ENCODE data around the gene CHMP4A. TPM values are rescaled to one million over a fixed set of nuclear protein-coding genes. Genes with fewer than 3 reads are reported as not detected.

The CHMP4A gene
- total and polyA plus RNA-seq, 2 of the 13 experiments (the other 11 are each of a cell fraction or from before 2014, with no cell fraction given), result 83.6 to 113 TPM

DNA sequence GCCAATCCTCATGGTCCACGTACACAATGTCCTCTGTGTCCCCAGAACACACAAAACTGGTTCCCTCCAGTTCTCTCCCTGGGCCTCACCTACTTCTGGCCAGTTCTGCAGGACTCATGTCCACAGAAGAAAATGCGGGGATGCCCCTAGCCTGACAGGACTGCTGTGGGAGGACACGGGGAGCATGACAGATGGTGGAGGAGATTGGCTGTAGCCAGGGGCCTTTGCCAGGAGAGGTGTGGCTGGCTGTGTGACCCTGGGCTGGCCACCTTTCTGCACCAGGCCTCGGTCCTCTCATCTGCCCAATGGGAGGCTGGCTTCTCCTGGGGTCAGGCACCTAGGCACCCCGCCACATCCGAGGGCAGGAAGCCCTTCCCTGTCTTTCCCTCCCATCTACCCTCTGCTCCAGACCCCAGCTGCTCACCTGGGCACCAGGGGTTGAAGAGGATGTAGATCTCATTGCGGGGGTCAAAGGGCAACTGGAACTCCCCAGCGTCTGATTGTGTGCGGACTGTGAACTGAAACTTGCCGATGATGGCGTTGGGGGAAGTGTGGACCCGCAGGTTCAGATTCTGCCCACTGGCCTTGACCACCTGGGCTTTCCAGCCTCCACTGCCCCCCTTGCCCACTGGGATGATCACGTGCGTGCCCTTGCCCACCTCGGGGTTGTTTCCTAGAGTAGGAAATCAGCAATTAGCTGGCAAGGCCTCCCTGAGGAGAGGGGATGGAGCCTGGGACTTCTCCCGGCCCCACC lies 46.9 kb upstream of the CHMP4A start (continued):
- TF ChIP-seq, protein P1, sequence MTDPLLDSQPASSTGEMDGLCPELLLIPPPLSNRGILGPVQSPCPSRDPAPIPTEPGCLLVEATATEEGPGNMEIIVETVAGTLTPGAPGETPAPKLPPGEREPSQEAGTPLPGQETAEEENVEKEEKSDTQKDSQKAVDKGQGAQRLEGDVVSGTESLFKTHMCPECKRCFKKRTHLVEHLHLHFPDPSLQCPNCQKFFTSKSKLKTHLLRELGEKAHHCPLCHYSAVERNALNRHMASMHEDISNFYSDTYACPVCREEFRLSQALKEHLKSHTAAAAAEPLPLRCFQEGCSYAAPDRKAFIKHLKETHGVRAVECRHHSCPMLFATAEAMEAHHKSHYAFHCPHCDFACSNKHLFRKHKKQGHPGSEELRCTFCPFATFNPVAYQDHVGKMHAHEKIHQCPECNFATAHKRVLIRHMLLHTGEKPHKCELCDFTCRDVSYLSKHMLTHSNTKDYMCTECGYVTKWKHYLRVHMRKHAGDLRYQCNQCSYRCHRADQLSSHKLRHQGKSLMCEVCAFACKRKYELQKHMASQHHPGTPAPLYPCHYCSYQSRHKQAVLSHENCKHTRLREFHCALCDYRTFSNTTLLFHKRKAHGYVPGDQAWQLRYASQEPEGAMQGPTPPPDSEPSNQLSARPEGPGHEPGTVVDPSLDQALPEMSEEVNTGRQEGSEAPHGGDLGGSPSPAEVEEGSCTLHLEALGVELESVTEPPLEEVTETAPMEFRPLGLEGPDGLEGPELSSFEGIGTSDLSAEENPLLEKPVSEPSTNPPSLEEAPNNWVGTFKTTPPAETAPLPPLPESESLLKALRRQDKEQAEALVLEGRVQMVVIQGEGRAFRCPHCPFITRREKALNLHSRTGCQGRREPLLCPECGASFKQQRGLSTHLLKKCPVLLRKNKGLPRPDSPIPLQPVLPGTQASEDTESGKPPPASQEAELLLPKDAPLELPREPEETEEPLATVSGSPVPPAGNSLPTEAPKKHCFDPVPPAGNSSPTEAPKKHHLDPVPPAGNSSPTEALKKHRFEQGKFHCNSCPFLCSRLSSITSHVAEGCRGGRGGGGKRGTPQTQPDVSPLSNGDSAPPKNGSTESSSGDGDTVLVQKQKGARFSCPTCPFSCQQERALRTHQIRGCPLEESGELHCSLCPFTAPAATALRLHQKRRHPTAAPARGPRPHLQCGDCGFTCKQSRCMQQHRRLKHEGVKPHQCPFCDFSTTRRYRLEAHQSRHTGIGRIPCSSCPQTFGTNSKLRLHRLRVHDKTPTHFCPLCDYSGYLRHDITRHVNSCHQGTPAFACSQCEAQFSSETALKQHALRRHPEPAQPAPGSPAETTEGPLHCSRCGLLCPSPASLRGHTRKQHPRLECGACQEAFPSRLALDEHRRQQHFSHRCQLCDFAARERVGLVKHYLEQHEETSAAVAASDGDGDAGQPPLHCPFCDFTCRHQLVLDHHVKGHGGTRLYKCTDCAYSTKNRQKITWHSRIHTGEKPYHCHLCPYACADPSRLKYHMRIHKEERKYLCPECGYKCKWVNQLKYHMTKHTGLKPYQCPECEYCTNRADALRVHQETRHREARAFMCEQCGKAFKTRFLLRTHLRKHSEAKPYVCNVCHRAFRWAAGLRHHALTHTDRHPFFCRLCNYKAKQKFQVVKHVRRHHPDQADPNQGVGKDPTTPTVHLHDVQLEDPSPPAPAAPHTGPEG (CRISPR knock-in tag; IDR thresholded peaks at IDR 0.05), result no peak
- no peak; the same call in 1 of the 2 replicates for TF ChIP-seq NR2F6 (IDR thresholded peaks at IDR 0.05)
- TF ChIP-seq NR2F6 (CRISPR knock-in tag; IDR thresholded peaks at IDR 0.05), result peak; percentile 56; the same call in 1 of the 2 replicates
- TF ChIP-seq SALL2 (CRISPR knock-in tag; IDR thresholded peaks at IDR 0.05), result no peak
- TF ChIP-seq ZNF776 (CRISPR knock-in tag; IDR thresholded peaks at IDR 0.05), result 0 out of 2 replicates have a peak, but pooled peaks have one; percentile 46
- peak; percentile 42; the same call in 1 of the 2 replicates for TF ChIP-seq AKAP8 (CRISPR knock-in tag; IDR thresholded peaks at IDR 0.05)
- TF ChIP-seq HNF4G (IDR thresholded peaks at IDR 0.05; ENCODE audit: borderline replicate concordance, low read depth, low read length), result peak; percentile 61
- 0 out of 2 replicates have a peak, but pooled peaks have one; percentile 4 for TF ChIP-seq HNF4G (CRISPR knock-in tag; IDR thresholded peaks at IDR 0.05; ENCODE audit: borderline replicate concordance, low read depth)
- TF ChIP-seq ZNF207 (IDR thresholded peaks at IDR 0.05; ENCODE audit: borderline replicate concordance), result no peak
- TF ChIP-seq RARA (CRISPR knock-in tag; IDR thresholded peaks at IDR 0.05), result no peak
- TF ChIP-seq, protein P2, sequence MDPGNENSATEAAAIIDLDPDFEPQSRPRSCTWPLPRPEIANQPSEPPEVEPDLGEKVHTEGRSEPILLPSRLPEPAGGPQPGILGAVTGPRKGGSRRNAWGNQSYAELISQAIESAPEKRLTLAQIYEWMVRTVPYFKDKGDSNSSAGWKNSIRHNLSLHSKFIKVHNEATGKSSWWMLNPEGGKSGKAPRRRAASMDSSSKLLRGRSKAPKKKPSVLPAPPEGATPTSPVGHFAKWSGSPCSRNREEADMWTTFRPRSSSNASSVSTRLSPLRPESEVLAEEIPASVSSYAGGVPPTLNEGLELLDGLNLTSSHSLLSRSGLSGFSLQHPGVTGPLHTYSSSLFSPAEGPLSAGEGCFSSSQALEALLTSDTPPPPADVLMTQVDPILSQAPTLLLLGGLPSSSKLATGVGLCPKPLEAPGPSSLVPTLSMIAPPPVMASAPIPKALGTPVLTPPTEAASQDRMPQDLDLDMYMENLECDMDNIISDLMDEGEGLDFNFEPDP (CRISPR knock-in tag; conservative IDR thresholded peaks at IDR 0.05), result no peak
- 0 out of 2 replicates have a peak, but pooled peaks have one; percentile 45 for TF ChIP-seq ZNF263 (CRISPR knock-in tag; IDR thresholded peaks at IDR 0.05)
- no peak for TF ChIP-seq POLR2AphosphoS5 (IDR thresholded peaks at IDR 0.05; ENCODE audit: low read depth, low read length)
- TF ChIP-seq FOXA1 (IDR thresholded peaks at IDR 0.05), result no peak
- no peak for TF ChIP-seq FOXA1 (CRISPR knock-in tag; IDR thresholded peaks at IDR 0.05)
- no peak for TF ChIP-seq ZNF124 (CRISPR knock-in tag; IDR thresholded peaks at IDR 0.05)
- 0 out of 2 replicates have a peak, but pooled peaks have one; percentile 19 for TF ChIP-seq ZNF768 (CRISPR knock-in tag; IDR thresholded peaks at IDR 0.05)
- TF ChIP-seq, protein P3, sequence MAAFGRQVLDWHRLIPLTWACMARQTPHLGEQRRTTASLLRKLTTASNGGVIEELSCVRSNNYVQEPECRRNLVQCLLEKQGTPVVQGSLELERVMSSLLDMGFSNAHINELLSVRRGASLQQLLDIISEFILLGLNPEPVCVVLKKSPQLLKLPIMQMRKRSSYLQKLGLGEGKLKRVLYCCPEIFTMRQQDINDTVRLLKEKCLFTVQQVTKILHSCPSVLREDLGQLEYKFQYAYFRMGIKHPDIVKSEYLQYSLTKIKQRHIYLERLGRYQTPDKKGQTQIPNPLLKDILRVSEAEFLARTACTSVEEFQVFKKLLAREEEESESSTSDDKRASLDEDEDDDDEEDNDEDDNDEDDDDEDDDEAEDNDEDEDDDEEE (CRISPR knock-in tag; IDR thresholded peaks at IDR 0.05), result no peak
- TF ChIP-seq, protein P4, sequence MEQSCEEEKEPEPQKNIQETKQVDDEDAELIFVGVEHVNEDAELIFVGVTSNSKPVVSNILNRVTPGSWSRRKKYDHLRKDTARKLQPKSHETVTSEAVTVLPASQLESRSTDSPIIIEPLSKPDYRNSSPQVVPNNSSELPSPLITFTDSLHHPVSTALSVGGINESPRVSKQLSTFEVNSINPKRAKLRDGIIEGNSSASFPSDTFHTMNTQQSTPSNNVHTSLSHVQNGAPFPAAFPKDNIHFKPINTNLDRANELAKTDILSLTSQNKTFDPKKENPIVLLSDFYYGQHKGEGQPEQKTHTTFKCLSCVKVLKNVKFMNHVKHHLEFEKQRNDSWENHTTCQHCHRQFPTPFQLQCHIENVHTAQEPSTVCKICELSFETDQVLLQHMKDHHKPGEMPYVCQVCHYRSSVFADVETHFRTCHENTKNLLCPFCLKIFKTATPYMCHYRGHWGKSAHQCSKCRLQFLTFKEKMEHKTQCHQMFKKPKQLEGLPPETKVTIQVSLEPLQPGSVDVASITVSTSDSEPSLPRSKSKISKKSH (CRISPR knock-in tag; IDR thresholded peaks at IDR 0.05; ENCODE audit: borderline replicate concordance), result peak; percentile 58; the same call in 1 of the 2 replicates
- TF ChIP-seq CC2D1A (CRISPR knock-in tag; IDR thresholded peaks at IDR 0.05), result no peak
- no peak for TF ChIP-seq ZFYVE20 (CRISPR knock-in tag; IDR thresholded peaks at IDR 0.05; ENCODE audit: borderline replicate concordance, low read depth)

All from HepG2 (cell line).